IgD-negative memory B cell (primary cell): ENCODE measurements around the gene LPP. TPM values are rescaled to one million over a fixed set of nuclear protein-coding genes. Genes with fewer than 3 reads are reported as not detected.

Experiments used
- H3K27ac Mint-ChIP-seq, 3 donors: one replicate each; pipeline ENCODE4 v1.8.0; 2020 to 2022; ENCODE audit warnings: mild to moderate bottlenecking in 3 of 3, mixed read lengths in 3 of 3, moderate library complexity in 1 of 3
- H3K27me3 Mint-ChIP-seq: one replicate; pipeline ENCODE4 v1.8.0; 2021; ENCODE audit warnings: mixed read lengths
- H3K36me3 Mint-ChIP-seq: one replicate; pipeline ENCODE4 v1.8.0; 2020; ENCODE audit warnings: mild to moderate bottlenecking, mixed read lengths
- H3K4me1 Mint-ChIP-seq, 3 donors: one replicate each; pipeline ENCODE4 v1.8.0; 2020 to 2022; ENCODE audit warnings: mixed read lengths in 3 of 3, mild to moderate bottlenecking in 1 of 3
- H3K4me3 Mint-ChIP-seq, 4 donors: one replicate each; pipeline ENCODE4 v1.8.0; 2020 to 2022; ENCODE audit warnings: mild to moderate bottlenecking in 4 of 4, mixed read lengths in 4 of 4, moderate library complexity in 3 of 4
- H3K9me3 Mint-ChIP-seq, 3 donors: one replicate each; pipeline ENCODE4 v1.8.0; 2020 to 2021; ENCODE audit warnings: mixed read lengths in 3 of 3, mild to moderate bottlenecking in 1 of 3
- polyA plus RNA-seq: library from polyadenylated mRNA; unstranded; fragments of 300-500 nt; fragmentation: Illumina TruSeq; gene quantifications from one replicate; pipeline ENCODE4 v1.2.3, GENCODE V29; 2021

The LPP gene, protein sequence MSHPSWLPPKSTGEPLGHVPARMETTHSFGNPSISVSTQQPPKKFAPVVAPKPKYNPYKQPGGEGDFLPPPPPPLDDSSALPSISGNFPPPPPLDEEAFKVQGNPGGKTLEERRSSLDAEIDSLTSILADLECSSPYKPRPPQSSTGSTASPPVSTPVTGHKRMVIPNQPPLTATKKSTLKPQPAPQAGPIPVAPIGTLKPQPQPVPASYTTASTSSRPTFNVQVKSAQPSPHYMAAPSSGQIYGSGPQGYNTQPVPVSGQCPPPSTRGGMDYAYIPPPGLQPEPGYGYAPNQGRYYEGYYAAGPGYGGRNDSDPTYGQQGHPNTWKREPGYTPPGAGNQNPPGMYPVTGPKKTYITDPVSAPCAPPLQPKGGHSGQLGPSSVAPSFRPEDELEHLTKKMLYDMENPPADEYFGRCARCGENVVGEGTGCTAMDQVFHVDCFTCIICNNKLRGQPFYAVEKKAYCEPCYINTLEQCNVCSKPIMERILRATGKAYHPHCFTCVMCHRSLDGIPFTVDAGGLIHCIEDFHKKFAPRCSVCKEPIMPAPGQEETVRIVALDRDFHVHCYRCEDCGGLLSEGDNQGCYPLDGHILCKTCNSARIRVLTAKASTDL
- polyA plus RNA-seq: 29.2 TPM

- Mint-ChIP-seq H3K9me3 (no peaks in the 10 kb centered on the region), H3K4me1 (peaks cover 18 to 39% (median 31%) of the 10 kb centered on the region in 3 donors), H3K4me3 (peak within 1 kb of the TSS; percentile 80 to 97 (median 94)), H3K36me3 (no peaks in the 10 kb centered on the region), H3K27me3 (no peaks in the 10 kb centered on the region), H3K27ac (peak within 1 kb of the TSS; percentile 67 to 92 (median 86))
These were observed at the start of gene LPP for GRCh38 chr3:188154014-188154808. LPP (plus strand) TSS chr3:188154157; CDS start chr3:188406121, 251,964 bp downstream.

- Mint-ChIP-seq H3K27ac (no peak overlapping the region), H3K4me1 (peaks cover 10 to 17% (median 14%) of the 10 kb centered on the region in 3 donors), H3K4me3 (no peak overlapping the region), H3K9me3 (peaks cover 0 to 5% (median 3%) of the 10 kb centered on the region in 3 donors), H3K27me3 (peaks cover 1% of the 10 kb centered on the region), H3K36me3 (peaks cover 2% of the 10 kb centered on the region)
These were observed 48.0 kb upstream of the LPP start for GRCh38 chr3:188106006-188106405.

DNA sequence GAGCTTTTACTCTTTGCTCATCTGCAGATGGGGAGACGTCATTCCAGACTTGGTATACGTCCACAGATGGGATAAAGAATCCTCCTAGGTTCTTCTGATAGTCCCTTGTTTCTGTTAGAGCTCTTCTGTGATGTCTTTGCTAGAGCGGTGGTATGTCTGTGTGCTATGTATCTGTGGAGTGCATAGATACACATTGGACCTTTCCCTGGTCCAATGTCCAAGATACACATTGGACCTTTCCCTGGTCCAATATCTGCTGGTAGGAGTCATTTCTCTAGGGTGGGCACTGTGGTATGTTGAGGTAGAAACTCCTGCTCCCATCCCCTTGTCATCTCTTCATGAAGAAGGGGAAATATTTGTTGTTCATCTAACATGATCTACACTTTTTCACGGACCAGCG, 47.5 kb upstream of the LPP start:
- H3K27ac Mint-ChIP-seq: no peak overlapping the region
- no peak overlapping the region for H3K4me3 Mint-ChIP-seq
- peaks cover 0 to under 1% (median under 1%) of the 10 kb centered on the region in 3 donors for H3K9me3 Mint-ChIP-seq
- peaks cover 10 to 18% (median 14%) of the 10 kb centered on the region in 3 donors for H3K4me1 Mint-ChIP-seq
- H3K27me3 Mint-ChIP-seq: peaks cover 1% of the 10 kb centered on the region
- peaks cover 2% of the 10 kb centered on the region for H3K36me3 Mint-ChIP-seq

GRCh38 chr3:188106887-188107830, 46.8 kb upstream of the LPP start:
- H3K4me1 Mint-ChIP-seq: peaks cover 10 to 18% (median 14%) of the 10 kb centered on the region in 3 donors
- peaks cover 1% of the 10 kb centered on the region for H3K27me3 Mint-ChIP-seq
- no peak overlapping the region for H3K4me3 Mint-ChIP-seq
- H3K27ac Mint-ChIP-seq: peak overlapping the region in 1 of 3 donors; percentile 71
- H3K36me3 Mint-ChIP-seq: peaks cover 2% of the 10 kb centered on the region
- H3K9me3 Mint-ChIP-seq: no peaks in the 10 kb centered on the region

DNA sequence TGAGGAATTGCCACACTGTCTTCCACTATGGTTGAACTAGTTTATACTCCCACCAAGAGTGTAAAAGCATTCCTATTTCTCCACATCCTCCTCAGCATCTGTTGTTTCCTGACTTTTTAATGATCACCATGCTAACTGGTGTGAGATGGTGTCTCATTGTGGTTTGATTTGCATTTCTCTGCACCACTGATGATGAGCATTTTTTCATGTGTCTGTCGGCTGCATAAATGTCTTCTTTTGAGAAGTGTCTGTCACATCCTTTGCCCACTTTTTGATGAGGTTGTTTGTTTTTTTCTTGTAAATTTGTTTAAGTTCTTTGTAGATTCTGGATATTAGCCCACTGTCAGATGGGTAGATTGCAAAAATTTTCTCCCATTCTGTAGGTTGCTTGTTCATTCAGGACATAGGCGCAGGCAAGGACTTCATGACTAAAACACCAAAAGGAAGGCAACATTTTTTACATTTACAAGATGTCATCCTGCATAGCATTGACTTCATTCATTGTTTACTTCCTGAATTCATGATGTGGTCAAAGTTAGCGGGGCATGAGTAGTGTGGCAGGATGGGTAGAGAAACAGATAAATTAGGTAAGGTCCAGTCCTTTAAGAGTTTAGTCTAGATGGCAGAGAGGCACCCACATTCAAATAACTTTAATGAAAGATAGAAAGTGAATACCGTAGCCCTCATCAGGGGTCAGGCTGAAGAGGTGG, 45.1 kb upstream of the LPP start:
- Mint-ChIP-seq H3K36me3 (peaks cover 2% of the 10 kb centered on the region), H3K27ac (peak overlapping the region in 2 of 3 donors; percentile 7 to 25), H3K4me1 (peaks cover 10 to 18% (median 14%) of the 10 kb centered on the region in 3 donors), H3K9me3 (no peaks in the 10 kb centered on the region), H3K27me3 (peaks cover 1% of the 10 kb centered on the region), H3K4me3 (peak overlapping the region in 2 of 4 donors; percentile 31 to 79)

- H3K4me1 Mint-ChIP-seq: peaks cover 10 to 18% (median 14%) of the 10 kb centered on the region in 3 donors
- peaks cover 1% of the 10 kb centered on the region for H3K27me3 Mint-ChIP-seq
- H3K9me3 Mint-ChIP-seq: no peaks in the 10 kb centered on the region
- H3K36me3 Mint-ChIP-seq: no peaks in the 10 kb centered on the region
- H3K4me3 Mint-ChIP-seq: no peak overlapping the region
- no peak overlapping the region for H3K27ac Mint-ChIP-seq
These were observed 42.9 kb upstream of the LPP start for GRCh38 chr3:188111002-188111584.

DNA sequence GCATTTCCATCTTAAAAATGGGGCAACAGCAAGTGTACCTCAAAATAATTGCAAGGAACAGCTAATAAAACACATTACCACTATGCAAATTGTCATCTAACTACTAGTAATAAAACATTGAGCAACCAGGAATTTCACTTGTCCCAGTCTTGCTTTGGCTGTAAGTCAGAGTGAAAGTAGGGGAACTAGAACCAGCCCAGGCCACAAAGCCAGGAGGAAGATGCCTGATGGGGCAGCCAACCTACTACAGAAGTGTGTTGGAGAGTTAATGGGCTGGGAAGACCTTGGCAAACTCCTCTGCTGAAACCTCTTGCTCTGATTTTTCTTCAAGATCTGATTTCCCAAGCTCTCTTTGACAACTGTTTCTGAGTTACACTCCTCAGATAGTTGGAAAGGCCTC, 40.2 kb upstream of the LPP start:
- Mint-ChIP-seq H3K4me3 (no peak overlapping the region), H3K27me3 (no peaks in the 10 kb centered on the region), H3K36me3 (no peaks in the 10 kb centered on the region), H3K9me3 (no peaks in the 10 kb centered on the region), H3K4me1 (peaks cover 6 to 17% (median 12%) of the 10 kb centered on the region in 3 donors), H3K27ac (no peak overlapping the region)

GRCh38 chr3:188119846-188120245, 34.1 kb upstream of the LPP start:
- Mint-ChIP-seq H3K27ac (peak overlapping the region in 1 of 3 donors; percentile 44), H3K4me1 (peaks cover 5 to 14% (median 6%) of the 10 kb centered on the region in 3 donors), H3K9me3 (no peaks in the 10 kb centered on the region), H3K27me3 (peaks cover 2% of the 10 kb centered on the region), H3K4me3 (no peak overlapping the region), H3K36me3 (no peaks in the 10 kb centered on the region)

DNA sequence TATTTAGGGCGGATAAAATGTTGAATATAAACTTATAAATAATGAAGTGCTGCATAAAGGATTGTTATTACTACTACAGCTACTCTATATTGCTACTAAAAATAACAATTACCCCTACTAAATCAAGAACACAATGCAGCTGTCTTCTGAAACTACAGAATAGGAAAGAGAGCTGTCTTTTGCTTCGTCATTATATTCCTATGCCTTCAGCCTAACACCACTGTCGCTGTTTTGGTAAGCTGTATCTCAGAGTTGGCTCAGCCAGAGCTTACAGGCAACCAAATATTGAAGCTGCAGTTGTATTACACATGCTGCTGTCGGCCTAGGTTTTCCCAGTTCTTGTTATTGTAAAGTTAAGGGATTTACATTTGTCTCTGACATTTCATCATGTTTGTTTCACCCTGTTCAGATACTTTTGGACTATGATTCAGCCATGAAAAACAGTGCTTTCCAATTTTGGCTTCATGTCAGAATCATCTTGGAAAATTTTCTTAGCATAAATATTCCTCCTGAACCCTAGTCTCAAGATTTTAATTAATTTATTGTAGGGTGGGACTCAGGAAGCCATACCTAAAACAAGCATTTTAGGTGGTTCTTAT, 31.3 kb upstream of the LPP start:
- H3K27me3 Mint-ChIP-seq: peaks cover 2% of the 10 kb centered on the region
- no peak overlapping the region for H3K4me3 Mint-ChIP-seq
- H3K36me3 Mint-ChIP-seq: no peaks in the 10 kb centered on the region
- H3K27ac Mint-ChIP-seq: peak overlapping the region in 2 of 3 donors; percentile 29 to 39
- H3K9me3 Mint-ChIP-seq: peaks cover 0 to 2% (median 0%) of the 10 kb centered on the region in 3 donors
- peaks cover 5 to 14% (median 6%) of the 10 kb centered on the region in 3 donors for H3K4me1 Mint-ChIP-seq

- peaks cover 0 to 2% (median 0%) of the 10 kb centered on the region in 3 donors for H3K9me3 Mint-ChIP-seq
- H3K4me3 Mint-ChIP-seq: peak overlapping the region in 2 of 4 donors; percentile 13 to 42
- peak overlapping the region in 1 of 3 donors; percentile 39 for H3K27ac Mint-ChIP-seq
- H3K4me1 Mint-ChIP-seq: peaks cover 5 to 14% (median 6%) of the 10 kb centered on the region in 3 donors
- no peaks in the 10 kb centered on the region for H3K36me3 Mint-ChIP-seq
- peaks cover 2% of the 10 kb centered on the region for H3K27me3 Mint-ChIP-seq
These were observed 30.6 kb upstream of the LPP start for GRCh38 chr3:188123170-188123905.

- Mint-ChIP-seq H3K27me3 (peaks cover 2% of the 10 kb centered on the region), H3K4me3 (peak overlapping the region in 1 of 4 donors; percentile 64), H3K9me3 (peaks cover 0 to 3% (median 0%) of the 10 kb centered on the region in 3 donors), H3K36me3 (no peaks in the 10 kb centered on the region), H3K4me1 (peaks cover 5 to 14% (median 6%) of the 10 kb centered on the region in 3 donors), H3K27ac (peak overlapping the region in 1 of 3 donors; percentile 23)
These were observed 29.8 kb upstream of the LPP start for GRCh38 chr3:188124184-188124583.

DNA sequence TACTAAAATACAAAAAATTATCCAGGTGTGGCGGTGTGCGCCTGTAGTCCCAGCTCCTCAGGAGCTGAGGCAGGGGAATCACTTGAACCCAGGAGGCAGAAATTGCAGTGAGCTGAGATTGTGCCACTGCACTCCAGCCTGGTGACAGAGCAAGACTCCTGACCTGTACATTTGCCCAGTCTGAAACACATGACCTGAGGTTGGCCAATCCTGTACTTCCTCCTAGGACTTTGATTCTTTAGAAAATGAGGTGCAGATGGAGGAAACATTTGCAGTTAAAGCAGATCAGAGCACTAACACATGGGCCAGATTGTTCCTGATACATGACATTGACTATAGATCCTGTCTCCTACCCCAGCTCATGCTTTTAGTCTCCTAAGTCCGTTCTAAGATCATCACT, 28.9 kb upstream of the LPP start:
- no peak overlapping the region for H3K27ac Mint-ChIP-seq
- H3K9me3 Mint-ChIP-seq: peaks cover 0 to 3% (median 0%) of the 10 kb centered on the region in 3 donors
- no peak overlapping the region for H3K4me3 Mint-ChIP-seq
- no peaks in the 10 kb centered on the region for H3K36me3 Mint-ChIP-seq
- H3K27me3 Mint-ChIP-seq: peaks cover 2% of the 10 kb centered on the region
- H3K4me1 Mint-ChIP-seq: peaks cover 5 to 14% (median 6%) of the 10 kb centered on the region in 3 donors
